OCI-LY7 (cell line): Measurements from ENCODE around the gene MRPL18.

Experiments used
- CTCF ChIP-seq: fragments of 200-600 bp; sonication (generic); conservative IDR thresholded peaks from 2 replicates; pipeline ENCODE4 v1.5.1; 2014; ENCODE audit warnings: mild to moderate bottlenecking, antibody characterized with exemption, low read length, moderate library complexity, mixed read lengths
- EZH2phosphoT487 ChIP-seq: fragments of 200-600 bp; sonication (generic); IDR thresholded peaks from 2 replicates; pipeline ENCODE4 v1.6.1; 2018; ENCODE audit warnings: low read depth, borderline replicate concordance, mild to moderate bottlenecking, mixed run types, antibody characterized with exemption, low read length, moderate library complexity, mixed read lengths

- no peak for TF ChIP-seq CTCF
- no peak for TF ChIP-seq EZH2phosphoT487
Observed at GRCh38 chr6:159837511-159837910, 47.2 kb downstream of the MRPL18 start.
